ENCODE measurements around the gene MRPS9. TPM values are rescaled to one million over a fixed set of nuclear protein-coding genes. Genes with fewer than 3 reads are reported as not detected.

Gene MRPS9
- 86.4 TPM for polyA plus RNA-seq (2012; ENCODE audit: insufficient read depth, insufficient read length)

GRCh38 chr2:105037572-105038382 is at the start of gene MRPS9:
Gene MRPS9 (plus strand): TSS chr2:105038069. CDS start chr2:105038093, 24 bp downstream.
- DNase-seq (ENCODE audit: low read depth, low spot score): peak; percentile 95

GRCh38 chr2:105005181-105005951 is 32.5 kb upstream of the MRPS9 start:
- no peak for DNase-seq (ENCODE audit: low read depth, low spot score)
- no peak overlapping the region for H3K4me3 ChIP-seq (ENCODE audit: low read length)

More at GRCh38 chr2:105037572-105038382, at the start of gene MRPS9:
- peak within 1 kb of the TSS; percentile 77 for H3K4me3 ChIP-seq (ENCODE audit: low read length)

- H3K4me3 ChIP-seq (ENCODE audit: low read length): no peak overlapping the region
- DNase-seq (ENCODE audit: low read depth, low spot score): no peak
Measured at GRCh38 chr2:105007367-105007766, 30.5 kb upstream of the MRPS9 start.

- H3K4me3 ChIP-seq (ENCODE audit: low read length): no peak overlapping the region
- DNase-seq (ENCODE audit: low read depth, low spot score): no peak
Measured at GRCh38 chr2:105032476-105032875, 5.4 kb upstream of the MRPS9 start.

GRCh38 chr2:105034170-105034569 is 3.7 kb upstream of the MRPS9 start:
- H3K4me3 ChIP-seq (ENCODE audit: low read length): no peak overlapping the region
- DNase-seq (ENCODE audit: low read depth, low spot score): no peak

- H3K4me3 ChIP-seq (ENCODE audit: low read length): peak overlapping the region; percentile 77
- DNase-seq (ENCODE audit: low read depth, low spot score): no peak
Measured at GRCh38 chr2:105038383-105039061, 653 bp downstream of the MRPS9 start.

GRCh38 chr2:105039559-105039958 is 1.7 kb downstream of the MRPS9 start:
- H3K4me3 ChIP-seq (ENCODE audit: low read length): no peak overlapping the region
- DNase-seq (ENCODE audit: low read depth, low spot score): no peak

GRCh38 chr2:105042189-105042588 is 4.3 kb downstream of the MRPS9 start:
- H3K4me3 ChIP-seq (ENCODE audit: low read length): no peak overlapping the region
- DNase-seq (ENCODE audit: low read depth, low spot score): no peak

GRCh38 chr2:105052773-105053172 is 14.9 kb downstream of the MRPS9 start:
- no peak for DNase-seq (ENCODE audit: low read depth, low spot score)
- no peak overlapping the region for H3K4me3 ChIP-seq (ENCODE audit: low read length)

- H3K4me3 ChIP-seq (ENCODE audit: low read length): no peak overlapping the region
- no peak for DNase-seq (ENCODE audit: low read depth, low spot score)
Measured at GRCh38 chr2:105055613-105056012, 17.7 kb downstream of the MRPS9 start.

- H3K4me3 ChIP-seq (ENCODE audit: low read length): no peak overlapping the region
- DNase-seq (ENCODE audit: low read depth, low spot score): no peak
Measured at GRCh38 chr2:105056245-105056644, 18.4 kb downstream of the MRPS9 start.

- H3K4me3 ChIP-seq (ENCODE audit: low read length): no peak overlapping the region
- DNase-seq (ENCODE audit: low read depth, low spot score): no peak
Measured at GRCh38 chr2:105057005-105057404, 19.1 kb downstream of the MRPS9 start.

- no peak for DNase-seq (ENCODE audit: low read depth, low spot score)
Measured at GRCh38 chr2:105061560-105061959, 23.7 kb downstream of the MRPS9 start.

GRCh38 chr2:105062158-105062557 is 24.3 kb downstream of the MRPS9 start:
- no peak for DNase-seq (ENCODE audit: low read depth, low spot score)
- H3K4me3 ChIP-seq (ENCODE audit: low read length): no peak overlapping the region

More at GRCh38 chr2:105061560-105061959, 23.7 kb downstream of the MRPS9 start:
- no peak overlapping the region for H3K4me3 ChIP-seq (ENCODE audit: low read length)

- no peak for DNase-seq (ENCODE audit: low read depth, low spot score)
- H3K4me3 ChIP-seq (ENCODE audit: low read length): no peak overlapping the region
Measured at GRCh38 chr2:105068387-105068786, 30.5 kb downstream of the MRPS9 start.

- no peak for DNase-seq (ENCODE audit: low read depth, low spot score)
Measured at GRCh38 chr2:105068875-105069274, 31.0 kb downstream of the MRPS9 start.

GRCh38 chr2:105070010-105070865 is 32.4 kb downstream of the MRPS9 start:
- no peak for DNase-seq (ENCODE audit: low read depth, low spot score)
- H3K4me3 ChIP-seq (ENCODE audit: low read length): no peak overlapping the region

More at GRCh38 chr2:105068875-105069274, 31.0 kb downstream of the MRPS9 start:
- no peak overlapping the region for H3K4me3 ChIP-seq (ENCODE audit: low read length)

GRCh38 chr2:105071379-105071778 is 33.5 kb downstream of the MRPS9 start:
- H3K4me3 ChIP-seq (ENCODE audit: low read length): no peak overlapping the region
- no peak for DNase-seq (ENCODE audit: low read depth, low spot score)

- peak; percentile 3 for DNase-seq (ENCODE audit: low read depth, low spot score)
- no peak overlapping the region for H3K4me3 ChIP-seq (ENCODE audit: low read length)
Measured at GRCh38 chr2:105072039-105072438, 34.2 kb downstream of the MRPS9 start.

Measured in Jurkat, Clone E6-1 (cell line).